Nephron progenitor cell (in vitro differentiated cells): ENCODE measurements around the gene DEPP1.

ENCODE experiments used
- DNase-seq: peaks from one replicate; pipeline ENCODE4 v3.0.0; 2021
- H3K27ac Mint-ChIP-seq: 2 replicates; pipeline ENCODE4 v1.8.0; 2021; ENCODE audit warnings: mild to moderate bottlenecking, moderate library complexity, mixed read lengths
- H3K27me3 Mint-ChIP-seq: 2 replicates; pipeline ENCODE4 v1.8.0; 2021; ENCODE audit warnings: mild to moderate bottlenecking, low read depth, mixed read lengths; ENCODE audit not compliant: poor library complexity
- H3K36me3 Mint-ChIP-seq: 2 replicates; pipeline ENCODE4 v1.8.0; 2021; ENCODE audit warnings: low read depth, mixed read lengths
- H3K4me1 Mint-ChIP-seq: 2 replicates; pipeline ENCODE4 v1.8.0; 2021; ENCODE audit warnings: mixed read lengths
- H3K4me3 Mint-ChIP-seq: 2 replicates; pipeline ENCODE4 v1.8.0; 2021; ENCODE audit warnings: mild to moderate bottlenecking, moderate library complexity, mixed read lengths
- H3K9me3 Mint-ChIP-seq: 2 replicates; pipeline ENCODE4 v1.8.0; 2021; ENCODE audit warnings: mild to moderate bottlenecking, moderate library complexity, mixed read lengths
- CTCF ChIP-seq: fragments of 200-600 bp; sonication (generic); IDR thresholded peaks from 2 replicates; pipeline ENCODE4 v1.5.0; 2021; ENCODE audit warnings: antibody characterized with exemption

The DEPP1 gene

GRCh38 chr10:44986179-44986578 is 7.6 kb upstream of the DEPP1 start:
- Mint-ChIP-seq H3K4me1 (peaks cover 60% of the 10 kb centered on the region), H3K27me3 (peaks cover 10% of the 10 kb centered on the region), H3K27ac (no peak overlapping the region), H3K9me3 (no peaks in the 10 kb centered on the region), H3K4me3 (no peak overlapping the region), H3K36me3 (no peaks in the 10 kb centered on the region)
- no peak for DNase-seq
- TF ChIP-seq CTCF = no peak

- H3K9me3 Mint-ChIP-seq = no peaks in the 10 kb centered on the region
- DNase-seq = no peak
- no peak overlapping the region for H3K4me3 Mint-ChIP-seq
- H3K36me3 Mint-ChIP-seq = no peaks in the 10 kb centered on the region
- TF ChIP-seq CTCF = no peak
- no peak overlapping the region for H3K27ac Mint-ChIP-seq
- H3K27me3 Mint-ChIP-seq = peaks cover 10% of the 10 kb centered on the region
- H3K4me1 Mint-ChIP-seq = peaks cover 60% of the 10 kb centered on the region
Observed at GRCh38 chr10:44985175-44985681, 6.6 kb upstream of the DEPP1 start.

GRCh38 chr10:44984671-44985101 is 6.1 kb upstream of the DEPP1 start:
- Mint-ChIP-seq H3K4me1 (peaks cover 58% of the 10 kb centered on the region), H3K4me3 (no peak overlapping the region), H3K27ac (no peak overlapping the region), H3K9me3 (no peaks in the 10 kb centered on the region), H3K36me3 (no peaks in the 10 kb centered on the region), H3K27me3 (peaks cover 8% of the 10 kb centered on the region)
- no peak for TF ChIP-seq CTCF
- DNase-seq = no peak

GRCh38 chr10:44983895-44984278 is 5.3 kb upstream of the DEPP1 start:
- no peak overlapping the region for H3K27ac Mint-ChIP-seq

GRCh38 chr10:44983066-44983894 is 4.7 kb upstream of the DEPP1 start:
- no peaks in the 10 kb centered on the region for H3K36me3 Mint-ChIP-seq
- peak overlapping the region; percentile 45 for H3K27ac Mint-ChIP-seq
- peaks cover 57% of the 10 kb centered on the region for H3K4me1 Mint-ChIP-seq
- no peaks in the 10 kb centered on the region for H3K9me3 Mint-ChIP-seq
- TF ChIP-seq CTCF = no peak
- no peak for DNase-seq
- peaks cover 8% of the 10 kb centered on the region for H3K27me3 Mint-ChIP-seq
- no peak overlapping the region for H3K4me3 Mint-ChIP-seq

More at GRCh38 chr10:44983895-44984278, 5.3 kb upstream of the DEPP1 start:
- TF ChIP-seq CTCF = no peak
- Mint-ChIP-seq H3K27me3 (peaks cover 8% of the 10 kb centered on the region), H3K9me3 (no peaks in the 10 kb centered on the region), H3K4me1 (peaks cover 57% of the 10 kb centered on the region), H3K4me3 (no peak overlapping the region), H3K36me3 (no peaks in the 10 kb centered on the region)
- DNase-seq = no peak

- H3K4me1 Mint-ChIP-seq = peaks cover 64% of the 10 kb centered on the region
- H3K27me3 Mint-ChIP-seq = peaks cover 8% of the 10 kb centered on the region
- H3K27ac Mint-ChIP-seq = no peak overlapping the region
Observed at GRCh38 chr10:44982496-44982895, 3.9 kb upstream of the DEPP1 start.

More at GRCh38 chr10:44982496-44982895, 3.9 kb upstream of the DEPP1 start:
- Mint-ChIP-seq H3K36me3 (no peaks in the 10 kb centered on the region), H3K9me3 (no peaks in the 10 kb centered on the region), H3K4me3 (no peak overlapping the region)
- TF ChIP-seq CTCF = no peak
- no peak for DNase-seq
